BLaER1 treated with 17β-estradiol and CSF1 and Interleukin-3, amounts not matched to agents 10 nM and 100 nM (cell line): ENCODE measurements around the gene MRNIP.

Experiments
- H3K27ac ChIP-seq, 11 experiments: shearing (Covaris generic); formaldehyde crosslinking; 2 replicates each; pipeline ENCODE4 v1.8.1; 2022
- H3K27me3 ChIP-seq, 11 experiments: shearing (Covaris generic); formaldehyde crosslinking; 2 replicates each; pipeline ENCODE4 v1.8.1; 2022
- H3K36me3 ChIP-seq, 11 experiments: shearing (Covaris generic); formaldehyde crosslinking; 2 replicates each; pipeline ENCODE4 v1.8.1; 2022
- H3K4me1 ChIP-seq, 10 experiments: shearing (Covaris generic); formaldehyde crosslinking; 2 replicates each; pipeline ENCODE4 v1.8.1; 2022
- H3K4me2 ChIP-seq, 11 experiments: shearing (Covaris generic); formaldehyde crosslinking; 2 replicates each; pipeline ENCODE4 v1.8.1; 2022
- H3K4me3 ChIP-seq, 10 experiments: shearing (Covaris generic); formaldehyde crosslinking; 2 replicates each; pipeline ENCODE4 v1.8.1; 2022
- H3K9ac ChIP-seq, 11 experiments: shearing (Covaris generic); formaldehyde crosslinking; 2 replicates each; pipeline ENCODE4 v1.8.1; 2022
- H3K9me3 ChIP-seq, 11 experiments: shearing (Covaris generic); formaldehyde crosslinking; replicated peaks in 1 of 11; 2 replicates each; pipeline ENCODE4 v1.8.1; 2022
- H4K20me1 ChIP-seq, 11 experiments: shearing (Covaris generic); formaldehyde crosslinking; 2 replicates each; pipeline ENCODE4 v1.8.1; 2022
- Cebpa-rat ChIP-seq, 11 experiments: shearing (Covaris generic); IDR thresholded peaks; 2 replicates each; pipeline ENCODE4 v1.8.1; 2022

Gene MRNIP

GRCh38 chr5:179870403-179870903, 11.8 kb upstream of the MRNIP start:
- no peak overlapping the region for H3K4me3 ChIP-seq
- peaks cover 27 to 42% (median 37%) of the 10 kb centered on the region in 10 experiments for H3K4me1 ChIP-seq
- H3K36me3 ChIP-seq, result peaks cover 77 to 97% (median 91%) of the 10 kb centered on the region in 11 experiments
- H3K27ac ChIP-seq, result no peak overlapping the region
- H3K9ac ChIP-seq, result no peak overlapping the region
- H3K4me2 ChIP-seq, result no peak overlapping the region
- H3K27me3 ChIP-seq, result no peaks in the 10 kb centered on the region
- H4K20me1 ChIP-seq, result peaks cover 0 to 67% (median 5%) of the 10 kb centered on the region in 11 experiments; a peak in 11 of 22 replicates
- no peaks in the 10 kb centered on the region for H3K9me3 ChIP-seq
- no peak for TF ChIP-seq Cebpa-rat (IDR thresholded peaks at IDR 0.05)

GRCh38 chr5:179869641-179870402, 11.2 kb upstream of the MRNIP start:
- Histone ChIP-seq H3K27ac (no peak overlapping the region), H3K4me1 (peaks cover 27 to 44% (median 38%) of the 10 kb centered on the region in 10 experiments), H3K36me3 (peaks cover 77 to 97% (median 91%) of the 10 kb centered on the region in 11 experiments), H3K9ac (no peak overlapping the region), H3K9me3 (no peaks in the 10 kb centered on the region), H3K4me3 (no peak overlapping the region), H3K4me2 (no peak overlapping the region), H4K20me1 (peaks cover 0 to 64% (median 4%) of the 10 kb centered on the region in 11 experiments; a peak in 11 of 22 replicates), H3K27me3 (no peaks in the 10 kb centered on the region)
- TF ChIP-seq Cebpa-rat (IDR thresholded peaks at IDR 0.05), result no peak

GRCh38 chr5:179869101-179869500, 10.5 kb upstream of the MRNIP start:
- Histone ChIP-seq H3K9me3 (no peaks in the 10 kb centered on the region), H3K4me1 (peaks cover 27 to 44% (median 38%) of the 10 kb centered on the region in 10 experiments), H3K9ac (peak overlapping the region in 1 of 11 experiments; percentile 60; a peak in 1 of 22 replicates), H3K4me2 (peak overlapping the region in 4 of 11 experiments; percentile 6 to 74 (median 68); a peak in 3 of 22 replicates), H3K36me3 (peaks cover 75 to 96% (median 89%) of the 10 kb centered on the region in 11 experiments), H3K4me3 (no peak overlapping the region), H4K20me1 (peaks cover 0 to 56% (median 0%) of the 10 kb centered on the region in 11 experiments; a peak in 10 of 22 replicates), H3K27me3 (no peaks in the 10 kb centered on the region), H3K27ac (no peak overlapping the region; a peak in 1 of 22 replicates)
- TF ChIP-seq Cebpa-rat (IDR thresholded peaks at IDR 0.05), result no peak

GRCh38 chr5:179868541-179868940, 9.9 kb upstream of the MRNIP start:
- Histone ChIP-seq H3K27me3 (no peaks in the 10 kb centered on the region), H3K4me2 (peak overlapping the region; percentile 4 to 87 (median 56); a peak in 14 of 22 replicates), H3K9me3 (peaks cover 0 to 4% (median 0%) of the 10 kb centered on the region in 11 experiments; a peak in 3 of 22 replicates), H3K9ac (peak overlapping the region in 3 of 11 experiments; percentile 9 to 60 (median 13); a peak in 1 of 22 replicates), H3K36me3 (peaks cover 75 to 96% (median 89%) of the 10 kb centered on the region in 11 experiments), H3K4me1 (peaks cover 27 to 44% (median 38%) of the 10 kb centered on the region in 10 experiments), H3K27ac (peak overlapping the region in 1 of 11 experiments; percentile 77; a peak in 2 of 22 replicates), H3K4me3 (no peak overlapping the region), H4K20me1 (peaks cover 0 to 51% (median 0%) of the 10 kb centered on the region in 11 experiments; a peak in 10 of 22 replicates)
- no peak for TF ChIP-seq Cebpa-rat (IDR thresholded peaks at IDR 0.05)

GRCh38 chr5:179867476-179867875, 8.9 kb upstream of the MRNIP start:
- H3K4me1 ChIP-seq, result peaks cover 27 to 44% (median 38%) of the 10 kb centered on the region in 10 experiments
- H3K27me3 ChIP-seq, result no peaks in the 10 kb centered on the region
- H3K9ac ChIP-seq, result peak overlapping the region in 10 of 11 experiments; percentile 15 to 68 (median 49); a peak in 15 of 22 replicates
- H3K4me3 ChIP-seq, result no peak overlapping the region
- peaks cover 0 to 55% (median 5%) of the 10 kb centered on the region in 11 experiments; a peak in 10 of 22 replicates for H4K20me1 ChIP-seq
- peaks cover 0 to 14% (median 7%) of the 10 kb centered on the region in 11 experiments; a peak in 17 of 22 replicates for H3K9me3 ChIP-seq
- no peak for TF ChIP-seq Cebpa-rat (IDR thresholded peaks at IDR 0.05)
- peak overlapping the region in 10 of 11 experiments; percentile 8 to 77 (median 58); a peak in 17 of 22 replicates for H3K27ac ChIP-seq
- H3K4me2 ChIP-seq, result peak overlapping the region; percentile 5 to 87 (median 56); a peak in 20 of 22 replicates
- peaks cover 75 to 96% (median 89%) of the 10 kb centered on the region in 11 experiments for H3K36me3 ChIP-seq

GRCh38 chr5:179867079-179867465, 8.5 kb upstream of the MRNIP start:
- peak overlapping the region in 10 of 11 experiments; percentile 8 to 77 (median 58); a peak in 16 of 22 replicates for H3K27ac ChIP-seq
- peaks cover 27 to 44% (median 38%) of the 10 kb centered on the region in 10 experiments for H3K4me1 ChIP-seq
- peak overlapping the region in 9 of 11 experiments; percentile 15 to 68 (median 57); a peak in 13 of 22 replicates for H3K9ac ChIP-seq
- no peaks in the 10 kb centered on the region for H3K27me3 ChIP-seq
- peaks cover 0 to 56% (median 5%) of the 10 kb centered on the region in 11 experiments; a peak in 10 of 22 replicates for H4K20me1 ChIP-seq
- TF ChIP-seq Cebpa-rat (IDR thresholded peaks at IDR 0.05), result no peak
- peaks cover 0 to 18% (median 11%) of the 10 kb centered on the region in 11 experiments; a peak in 18 of 22 replicates for H3K9me3 ChIP-seq
- H3K36me3 ChIP-seq, result peaks cover 75 to 96% (median 89%) of the 10 kb centered on the region in 11 experiments
- peak overlapping the region; percentile 5 to 87 (median 56); a peak in 17 of 22 replicates for H3K4me2 ChIP-seq
- H3K4me3 ChIP-seq, result no peak overlapping the region

- H3K4me1 ChIP-seq, result peaks cover 27 to 44% (median 38%) of the 10 kb centered on the region in 10 experiments
- H3K4me2 ChIP-seq, result peak overlapping the region; percentile 6 to 87 (median 56); a peak in 14 of 22 replicates
- H3K27me3 ChIP-seq, result no peaks in the 10 kb centered on the region
- H3K36me3 ChIP-seq, result peaks cover 73 to 96% (median 92%) of the 10 kb centered on the region in 11 experiments
- H4K20me1 ChIP-seq, result peaks cover 0 to 56% (median 5%) of the 10 kb centered on the region in 11 experiments; a peak in 10 of 22 replicates
- peak overlapping the region in 5 of 11 experiments; percentile 15 to 65 (median 60); a peak in 6 of 22 replicates for H3K9ac ChIP-seq
- TF ChIP-seq Cebpa-rat (IDR thresholded peaks at IDR 0.05), result no peak
- H3K27ac ChIP-seq, result peak overlapping the region in 7 of 11 experiments; percentile 50 to 77 (median 67); a peak in 10 of 22 replicates
- H3K9me3 ChIP-seq, result peaks cover 0 to 21% (median 13%) of the 10 kb centered on the region in 11 experiments; a peak in 18 of 22 replicates
- H3K4me3 ChIP-seq, result no peak overlapping the region
Measured at GRCh38 chr5:179866241-179867078, 7.8 kb upstream of the MRNIP start.
